ENCODE results near the gene PRKAA2.

PRKAA2 gene

GRCh38 chr1:56686169-56686568 is 41.1 kb downstream of the PRKAA2 start:
- no peak overlapping the region for H3K27ac ChIP-seq (ENCODE audit: low read depth, low read length)

GRCh38 chr1:56688522-56689026 is 43.5 kb downstream of the PRKAA2 start:
- Histone ChIP-seq H3K4me1 (ENCODE audit: insufficient read depth, low read length) (no peaks in the 10 kb centered on the region), H3K36me3 (ENCODE audit: insufficient read depth, low read length) (no peaks in the 10 kb centered on the region), H3K27me3 (ENCODE audit: control insufficient read depth in 1 of 2, insufficient read depth in 2 of 2, low read length in 2 of 2) (no peaks in the 10 kb centered on the region), H3K4me3 (ENCODE audit: low read depth in 1 of 2, low read length in 2 of 2) (no peak overlapping the region), H3K9ac (ENCODE audit: low read length) (no peak overlapping the region), H3K27ac (ENCODE audit: low read depth, low read length) (no peak overlapping the region), H3K9me3 (ENCODE audit: low read length) (no peaks in the 10 kb centered on the region)

More at GRCh38 chr1:56686169-56686568, 41.1 kb downstream of the PRKAA2 start:
- no peaks in the 10 kb centered on the region for H3K27me3 ChIP-seq (ENCODE audit: control insufficient read depth in 1 of 2, insufficient read depth in 2 of 2, low read length in 2 of 2)
- no peak overlapping the region for H3K4me3 ChIP-seq (ENCODE audit: low read depth in 1 of 2, low read length in 2 of 2)
- H3K9ac ChIP-seq (ENCODE audit: low read length): no peak overlapping the region
- H3K9me3 ChIP-seq (ENCODE audit: low read length): no peaks in the 10 kb centered on the region
- H3K36me3 ChIP-seq (ENCODE audit: insufficient read depth, low read length): no peaks in the 10 kb centered on the region
- H3K4me1 ChIP-seq (ENCODE audit: insufficient read depth, low read length): no peaks in the 10 kb centered on the region

- Histone ChIP-seq H3K4me1 (ENCODE audit: insufficient read depth, low read length) (no peaks in the 10 kb centered on the region), H3K9me3 (ENCODE audit: low read length) (no peaks in the 10 kb centered on the region), H3K4me3 (ENCODE audit: low read depth in 1 of 2, low read length in 2 of 2) (no peak overlapping the region), H3K27me3 (ENCODE audit: control insufficient read depth in 1 of 2, insufficient read depth in 2 of 2, low read length in 2 of 2) (no peaks in the 10 kb centered on the region), H3K36me3 (ENCODE audit: insufficient read depth, low read length) (peaks cover 10% of the 10 kb centered on the region), H3K9ac (ENCODE audit: low read length) (no peak overlapping the region), H3K27ac (ENCODE audit: low read depth, low read length) (no peak overlapping the region)
Observed at GRCh38 chr1:56696663-56697062, 51.5 kb downstream of the PRKAA2 start.

GRCh38 chr1:56703747-56704146 is 58.6 kb downstream of the PRKAA2 start:
- peaks cover 7% of the 10 kb centered on the region for H3K36me3 ChIP-seq (ENCODE audit: insufficient read depth, low read length)
- H3K9ac ChIP-seq (ENCODE audit: low read length): no peak overlapping the region
- no peak overlapping the region for H3K4me3 ChIP-seq (ENCODE audit: low read depth in 1 of 2, low read length in 2 of 2)
- no peaks in the 10 kb centered on the region for H3K9me3 ChIP-seq (ENCODE audit: low read length)
- H3K27ac ChIP-seq (ENCODE audit: low read depth, low read length): no peak overlapping the region
- H3K4me1 ChIP-seq (ENCODE audit: insufficient read depth, low read length): no peaks in the 10 kb centered on the region
- no peaks in the 10 kb centered on the region for H3K27me3 ChIP-seq (ENCODE audit: control insufficient read depth in 1 of 2, insufficient read depth in 2 of 2, low read length in 2 of 2)

GRCh38 chr1:56707379-56707778 is 62.3 kb downstream of the PRKAA2 start:
- Histone ChIP-seq H3K27me3 (ENCODE audit: control insufficient read depth in 1 of 2, insufficient read depth in 2 of 2, low read length in 2 of 2) (no peaks in the 10 kb centered on the region), H3K4me3 (ENCODE audit: low read depth in 1 of 2, low read length in 2 of 2) (no peak overlapping the region), H3K9me3 (ENCODE audit: low read length) (no peaks in the 10 kb centered on the region), H3K4me1 (ENCODE audit: insufficient read depth, low read length) (no peaks in the 10 kb centered on the region), H3K9ac (ENCODE audit: low read length) (no peak overlapping the region), H3K36me3 (ENCODE audit: insufficient read depth, low read length) (peaks cover 7% of the 10 kb centered on the region), H3K27ac (ENCODE audit: low read depth, low read length) (no peak overlapping the region)

- peaks cover 3% of the 10 kb centered on the region for H3K36me3 ChIP-seq (ENCODE audit: insufficient read depth, low read length)
- no peak overlapping the region for H3K27ac ChIP-seq (ENCODE audit: low read depth, low read length)
- H3K4me3 ChIP-seq (ENCODE audit: low read depth in 1 of 2, low read length in 2 of 2): no peak overlapping the region
- H3K4me1 ChIP-seq (ENCODE audit: insufficient read depth, low read length): no peaks in the 10 kb centered on the region
- H3K9me3 ChIP-seq (ENCODE audit: low read length): no peaks in the 10 kb centered on the region
- no peaks in the 10 kb centered on the region for H3K27me3 ChIP-seq (ENCODE audit: control insufficient read depth in 1 of 2, insufficient read depth in 2 of 2, low read length in 2 of 2)
- H3K9ac ChIP-seq (ENCODE audit: low read length): no peak overlapping the region
Observed at GRCh38 chr1:56709269-56709880, 64.3 kb downstream of the PRKAA2 start.

- no peak overlapping the region for H3K9ac ChIP-seq (ENCODE audit: low read length)
- H3K27ac ChIP-seq (ENCODE audit: low read depth, low read length): no peak overlapping the region
- no peaks in the 10 kb centered on the region for H3K9me3 ChIP-seq (ENCODE audit: low read length)
- H3K27me3 ChIP-seq (ENCODE audit: control insufficient read depth in 1 of 2, insufficient read depth in 2 of 2, low read length in 2 of 2): no peaks in the 10 kb centered on the region
- H3K36me3 ChIP-seq (ENCODE audit: insufficient read depth, low read length): no peaks in the 10 kb centered on the region
- no peaks in the 10 kb centered on the region for H3K4me1 ChIP-seq (ENCODE audit: insufficient read depth, low read length)
- no peak overlapping the region for H3K4me3 ChIP-seq (ENCODE audit: low read depth in 1 of 2, low read length in 2 of 2)
Observed at GRCh38 chr1:56709995-56710394, 64.9 kb downstream of the PRKAA2 start.

GRCh38 chr1:56710646-56711045 is 65.5 kb downstream of the PRKAA2 start:
- H3K27ac ChIP-seq (ENCODE audit: low read depth, low read length): no peak overlapping the region
- no peaks in the 10 kb centered on the region for H3K9me3 ChIP-seq (ENCODE audit: low read length)
- H3K9ac ChIP-seq (ENCODE audit: low read length): no peak overlapping the region
- H3K36me3 ChIP-seq (ENCODE audit: insufficient read depth, low read length): no peaks in the 10 kb centered on the region
- no peaks in the 10 kb centered on the region for H3K27me3 ChIP-seq (ENCODE audit: control insufficient read depth in 1 of 2, insufficient read depth in 2 of 2, low read length in 2 of 2)
- H3K4me3 ChIP-seq (ENCODE audit: low read depth in 1 of 2, low read length in 2 of 2): no peak overlapping the region
- no peaks in the 10 kb centered on the region for H3K4me1 ChIP-seq (ENCODE audit: insufficient read depth, low read length)

- no peak overlapping the region for H3K9ac ChIP-seq (ENCODE audit: low read length)
- H3K4me1 ChIP-seq (ENCODE audit: insufficient read depth, low read length): no peaks in the 10 kb centered on the region
- H3K4me3 ChIP-seq (ENCODE audit: low read depth in 1 of 2, low read length in 2 of 2): no peak overlapping the region
- H3K36me3 ChIP-seq (ENCODE audit: insufficient read depth, low read length): no peaks in the 10 kb centered on the region
- no peaks in the 10 kb centered on the region for H3K9me3 ChIP-seq (ENCODE audit: low read length)
- no peak overlapping the region for H3K27ac ChIP-seq (ENCODE audit: low read depth, low read length)
- H3K27me3 ChIP-seq (ENCODE audit: control insufficient read depth in 1 of 2, insufficient read depth in 2 of 2, low read length in 2 of 2): no peaks in the 10 kb centered on the region
Observed at GRCh38 chr1:56712150-56712549, 67.0 kb downstream of the PRKAA2 start.

- Histone ChIP-seq H3K27me3 (ENCODE audit: control insufficient read depth in 1 of 2, insufficient read depth in 2 of 2, low read length in 2 of 2) (no peaks in the 10 kb centered on the region), H3K27ac (ENCODE audit: low read depth, low read length) (no peak overlapping the region), H3K9ac (ENCODE audit: low read length) (no peak overlapping the region), H3K4me3 (ENCODE audit: low read depth in 1 of 2, low read length in 2 of 2) (no peak overlapping the region), H3K36me3 (ENCODE audit: insufficient read depth, low read length) (no peaks in the 10 kb centered on the region), H3K4me1 (ENCODE audit: insufficient read depth, low read length) (no peaks in the 10 kb centered on the region), H3K9me3 (ENCODE audit: low read length) (no peaks in the 10 kb centered on the region)
Observed at GRCh38 chr1:56713112-56713511, 68.0 kb downstream of the PRKAA2 start.

GRCh38 chr1:56715156-56715555 is 70.0 kb downstream of the PRKAA2 start:
- H3K36me3 ChIP-seq (ENCODE audit: insufficient read depth, low read length): no peaks in the 10 kb centered on the region
- H3K9me3 ChIP-seq (ENCODE audit: low read length): no peaks in the 10 kb centered on the region
- no peak overlapping the region for H3K4me3 ChIP-seq (ENCODE audit: low read depth in 1 of 2, low read length in 2 of 2)
- no peaks in the 10 kb centered on the region for H3K27me3 ChIP-seq (ENCODE audit: control insufficient read depth in 1 of 2, insufficient read depth in 2 of 2, low read length in 2 of 2)
- H3K9ac ChIP-seq (ENCODE audit: low read length): no peak overlapping the region
- no peak overlapping the region for H3K27ac ChIP-seq (ENCODE audit: low read depth, low read length)
- H3K4me1 ChIP-seq (ENCODE audit: insufficient read depth, low read length): no peaks in the 10 kb centered on the region

- H3K36me3 ChIP-seq (ENCODE audit: insufficient read depth, low read length): no peaks in the 10 kb centered on the region
- H3K9me3 ChIP-seq (ENCODE audit: low read length): no peaks in the 10 kb centered on the region
- no peaks in the 10 kb centered on the region for H3K4me1 ChIP-seq (ENCODE audit: insufficient read depth, low read length)
- H3K27ac ChIP-seq (ENCODE audit: low read depth, low read length): no peak overlapping the region
- no peaks in the 10 kb centered on the region for H3K27me3 ChIP-seq (ENCODE audit: control insufficient read depth in 1 of 2, insufficient read depth in 2 of 2, low read length in 2 of 2)
- H3K4me3 ChIP-seq (ENCODE audit: low read depth in 1 of 2, low read length in 2 of 2): no peak overlapping the region
- H3K9ac ChIP-seq (ENCODE audit: low read length): no peak overlapping the region
Observed at GRCh38 chr1:56719171-56719570, 74.1 kb downstream of the PRKAA2 start.

All from muscle layer of colon (tissue), 2 donors.